Measurements from ENCODE around the gene TIMP2.
A peak's percentile ranks its signal among the peaks of the same experiment; 100 is the strongest.

GRCh38 chr17:78883533-78884131 lies 41.6 kb downstream of the TIMP2 start:
- TF ChIP-seq CTCF (IDR thresholded peaks at IDR 0.05) = peak in 2 of 4 experiments; percentile 16 to 39
- TF ChIP-seq EP300 (IDR thresholded peaks at IDR 0.05) = no peak
- TF ChIP-seq POLR2A (IDR thresholded peaks at IDR 0.05) = peak; percentile 17 to 34

Measured in gastroesophageal sphincter (tissue), 3 donors.